Measurements from ENCODE around the gene ZNF787.

ZNF787 gene

GRCh38 chr19:56121180-56122167, at the start of gene ZNF787:
Gene ZNF787, minus strand, starts transcription at chr19:56121295. Its CDS starts 18,078 bp downstream, at chr19:56103217.
- TF ChIP-seq, protein P1, sequence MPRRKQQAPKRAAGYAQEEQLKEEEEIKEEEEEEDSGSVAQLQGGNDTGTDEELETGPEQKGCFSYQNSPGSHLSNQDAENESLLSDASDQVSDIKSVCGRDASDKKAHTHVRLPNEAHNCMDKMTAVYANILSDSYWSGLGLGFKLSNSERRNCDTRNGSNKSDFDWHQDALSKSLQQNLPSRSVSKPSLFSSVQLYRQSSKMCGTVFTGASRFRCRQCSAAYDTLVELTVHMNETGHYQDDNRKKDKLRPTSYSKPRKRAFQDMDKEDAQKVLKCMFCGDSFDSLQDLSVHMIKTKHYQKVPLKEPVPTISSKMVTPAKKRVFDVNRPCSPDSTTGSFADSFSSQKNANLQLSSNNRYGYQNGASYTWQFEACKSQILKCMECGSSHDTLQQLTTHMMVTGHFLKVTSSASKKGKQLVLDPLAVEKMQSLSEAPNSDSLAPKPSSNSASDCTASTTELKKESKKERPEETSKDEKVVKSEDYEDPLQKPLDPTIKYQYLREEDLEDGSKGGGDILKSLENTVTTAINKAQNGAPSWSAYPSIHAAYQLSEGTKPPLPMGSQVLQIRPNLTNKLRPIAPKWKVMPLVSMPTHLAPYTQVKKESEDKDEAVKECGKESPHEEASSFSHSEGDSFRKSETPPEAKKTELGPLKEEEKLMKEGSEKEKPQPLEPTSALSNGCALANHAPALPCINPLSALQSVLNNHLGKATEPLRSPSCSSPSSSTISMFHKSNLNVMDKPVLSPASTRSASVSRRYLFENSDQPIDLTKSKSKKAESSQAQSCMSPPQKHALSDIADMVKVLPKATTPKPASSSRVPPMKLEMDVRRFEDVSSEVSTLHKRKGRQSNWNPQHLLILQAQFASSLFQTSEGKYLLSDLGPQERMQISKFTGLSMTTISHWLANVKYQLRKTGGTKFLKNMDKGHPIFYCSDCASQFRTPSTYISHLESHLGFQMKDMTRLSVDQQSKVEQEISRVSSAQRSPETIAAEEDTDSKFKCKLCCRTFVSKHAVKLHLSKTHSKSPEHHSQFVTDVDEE (CRISPR knock-in tag; IDR thresholded peaks at IDR 0.05) = no peak
- TF ChIP-seq OSR1 (CRISPR knock-in tag; IDR thresholded peaks at IDR 0.05) (no peak), ZC3H10 (CRISPR knock-in tag; IDR thresholded peaks at IDR 0.05) (no peak), RARB (CRISPR knock-in tag; IDR thresholded peaks at IDR 0.05) (no peak), ARNTL (CRISPR knock-in tag; IDR thresholded peaks at IDR 0.05; ENCODE audit: borderline replicate concordance, low read depth) (no peak), ZNF565 (CRISPR knock-in tag; conservative IDR thresholded peaks at IDR 0.05; ENCODE audit: low read depth) (no peak)
- TF ChIP-seq, protein P2, sequence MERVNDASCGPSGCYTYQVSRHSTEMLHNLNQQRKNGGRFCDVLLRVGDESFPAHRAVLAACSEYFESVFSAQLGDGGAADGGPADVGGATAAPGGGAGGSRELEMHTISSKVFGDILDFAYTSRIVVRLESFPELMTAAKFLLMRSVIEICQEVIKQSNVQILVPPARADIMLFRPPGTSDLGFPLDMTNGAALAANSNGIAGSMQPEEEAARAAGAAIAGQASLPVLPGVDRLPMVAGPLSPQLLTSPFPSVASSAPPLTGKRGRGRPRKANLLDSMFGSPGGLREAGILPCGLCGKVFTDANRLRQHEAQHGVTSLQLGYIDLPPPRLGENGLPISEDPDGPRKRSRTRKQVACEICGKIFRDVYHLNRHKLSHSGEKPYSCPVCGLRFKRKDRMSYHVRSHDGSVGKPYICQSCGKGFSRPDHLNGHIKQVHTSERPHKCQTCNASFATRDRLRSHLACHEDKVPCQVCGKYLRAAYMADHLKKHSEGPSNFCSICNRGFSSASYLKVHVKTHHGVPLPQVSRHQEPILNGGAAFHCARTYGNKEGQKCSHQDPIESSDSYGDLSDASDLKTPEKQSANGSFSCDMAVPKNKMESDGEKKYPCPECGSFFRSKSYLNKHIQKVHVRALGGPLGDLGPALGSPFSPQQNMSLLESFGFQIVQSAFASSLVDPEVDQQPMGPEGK (CRISPR knock-in tag; IDR thresholded peaks at IDR 0.05; ENCODE audit: borderline replicate concordance) = peak; percentile 98
- peak; percentile 91 for ATAC-seq

- TF ChIP-seq RARB (CRISPR knock-in tag; IDR thresholded peaks at IDR 0.05) (no peak), ZNF8 (CRISPR knock-in tag; IDR thresholded peaks at IDR 0.05) (no peak), ZNF70 (CRISPR knock-in tag; IDR thresholded peaks at IDR 0.05) (no peak), ZFP3 (CRISPR knock-in tag; IDR thresholded peaks at IDR 0.05) (no peak), SNAI2 (CRISPR knock-in tag; IDR thresholded peaks at IDR 0.05) (no peak), OSR1 (CRISPR knock-in tag; IDR thresholded peaks at IDR 0.05) (no peak), POU6F1 (CRISPR knock-in tag; IDR thresholded peaks at IDR 0.05; ENCODE audit: borderline replicate concordance, low read depth) (no peak), TOX (CRISPR knock-in tag; IDR thresholded peaks at IDR 0.05; ENCODE audit: borderline replicate concordance) (no peak), ARNTL (CRISPR knock-in tag; IDR thresholded peaks at IDR 0.05; ENCODE audit: borderline replicate concordance, low read depth) (no peak)
- TF ChIP-seq, protein P3, sequence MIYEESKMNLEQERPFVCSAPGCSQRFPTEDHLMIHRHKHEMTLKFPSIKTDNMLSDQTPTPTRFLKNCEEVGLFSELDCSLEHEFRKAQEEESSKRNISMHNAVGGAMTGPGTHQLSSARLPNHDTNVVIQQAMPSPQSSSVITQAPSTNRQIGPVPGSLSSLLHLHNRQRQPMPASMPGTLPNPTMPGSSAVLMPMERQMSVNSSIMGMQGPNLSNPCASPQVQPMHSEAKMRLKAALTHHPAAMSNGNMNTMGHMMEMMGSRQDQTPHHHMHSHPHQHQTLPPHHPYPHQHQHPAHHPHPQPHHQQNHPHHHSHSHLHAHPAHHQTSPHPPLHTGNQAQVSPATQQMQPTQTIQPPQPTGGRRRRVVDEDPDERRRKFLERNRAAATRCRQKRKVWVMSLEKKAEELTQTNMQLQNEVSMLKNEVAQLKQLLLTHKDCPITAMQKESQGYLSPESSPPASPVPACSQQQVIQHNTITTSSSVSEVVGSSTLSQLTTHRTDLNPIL (CRISPR knock-in tag; IDR thresholded peaks at IDR 0.05; ENCODE audit: low read depth) = no peak
- TF ChIP-seq, protein P4, sequence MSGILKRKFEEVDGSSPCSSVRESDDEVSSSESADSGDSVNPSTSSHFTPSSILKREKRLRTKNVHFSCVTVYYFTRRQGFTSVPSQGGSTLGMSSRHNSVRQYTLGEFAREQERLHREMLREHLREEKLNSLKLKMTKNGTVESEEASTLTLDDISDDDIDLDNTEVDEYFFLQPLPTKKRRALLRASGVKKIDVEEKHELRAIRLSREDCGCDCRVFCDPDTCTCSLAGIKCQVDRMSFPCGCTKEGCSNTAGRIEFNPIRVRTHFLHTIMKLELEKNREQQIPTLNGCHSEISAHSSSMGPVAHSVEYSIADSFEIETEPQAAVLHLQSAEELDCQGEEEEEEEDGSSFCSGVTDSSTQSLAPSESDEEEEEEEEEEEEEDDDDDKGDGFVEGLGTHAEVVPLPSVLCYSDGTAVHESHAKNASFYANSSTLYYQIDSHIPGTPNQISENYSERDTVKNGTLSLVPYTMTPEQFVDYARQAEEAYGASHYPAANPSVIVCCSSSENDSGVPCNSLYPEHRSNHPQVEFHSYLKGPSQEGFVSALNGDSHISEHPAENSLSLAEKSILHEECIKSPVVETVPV (CRISPR knock-in tag; IDR thresholded peaks at IDR 0.05) = no peak
- TF ChIP-seq, protein P2 (CRISPR knock-in tag; IDR thresholded peaks at IDR 0.05; ENCODE audit: borderline replicate concordance) = no peak
- ATAC-seq = peak; percentile 65
Measured at GRCh38 chr19:56170261-56170660, 49.2 kb upstream of the ZNF787 start.

Measured in SK-N-SH treated with all-trans-retinoic acid at 6 μM for 48 hours (cell line).